NAMALWA (cell line): ENCODE results near the gene ARFGAP1.

Experiments used
- DNase-seq: peaks from one replicate; pipeline ENCODE4 v3.0.0-alpha.2; 2015; ENCODE audit warnings: low spot score

Gene ARFGAP1

GRCh38 chr20:63309261-63310071, 36.9 kb downstream of the ARFGAP1 start:
- peak; percentile 19 for DNase-seq

GRCh38 chr20:63310265-63310991, 37.8 kb downstream of the ARFGAP1 start:
- DNase-seq = peak; percentile 9

- no peak for DNase-seq
Observed at GRCh38 chr20:63311186-63311832, 38.7 kb downstream of the ARFGAP1 start.

GRCh38 chr20:63311833-63312243, 39.2 kb downstream of the ARFGAP1 start:
- DNase-seq = peak; percentile 14

GRCh38 chr20:63312273-63312672, 39.7 kb downstream of the ARFGAP1 start:
- no peak for DNase-seq

- DNase-seq = no peak
Observed at GRCh38 chr20:63312690-63313348, 40.2 kb downstream of the ARFGAP1 start.

- DNase-seq = no peak
Observed at GRCh38 chr20:63313349-63314014, 40.9 kb downstream of the ARFGAP1 start.

- no peak for DNase-seq
Observed at GRCh38 chr20:63314015-63314471, 41.4 kb downstream of the ARFGAP1 start.

- DNase-seq = no peak
Observed at GRCh38 chr20:63314566-63315239, 42.1 kb downstream of the ARFGAP1 start.

- no peak for DNase-seq
Observed at GRCh38 chr20:63315240-63315689, 42.7 kb downstream of the ARFGAP1 start.

- no peak for DNase-seq
Observed at GRCh38 chr20:63315731-63316491, 43.3 kb downstream of the ARFGAP1 start.

- DNase-seq = no peak
Observed at GRCh38 chr20:63316502-63316921, 43.9 kb downstream of the ARFGAP1 start.

- DNase-seq = no peak
Observed at GRCh38 chr20:63317061-63317460, 44.4 kb downstream of the ARFGAP1 start.

GRCh38 chr20:63317601-63318291, 45.1 kb downstream of the ARFGAP1 start:
- DNase-seq = no peak

GRCh38 chr20:63318391-63319163, 46.0 kb downstream of the ARFGAP1 start:
- DNase-seq = no peak

GRCh38 chr20:63319164-63320040, 46.8 kb downstream of the ARFGAP1 start:
- no peak for DNase-seq

- DNase-seq = no peak
Observed at GRCh38 chr20:63320041-63320511, 47.5 kb downstream of the ARFGAP1 start.
